NT2/D1 (cell line): ENCODE results near the gene RAB9A.
"Not testable (repeated sequence)": the region's sequence is repeated elsewhere in the genome, so short reads cannot be mapped to it uniquely, and the experiment has no call there.

Source experiments
- DNase-seq: peaks from one replicate; pipeline ENCODE4 v3.0.0-alpha.2; 2011; ENCODE audit warnings: low read depth, low spot score
- H3K27me3 ChIP-seq: 2 replicates; pipeline ENCODE4 v1.6.0; 2011; ENCODE audit warnings: mild to moderate bottlenecking; ENCODE audit not compliant: insufficient read length, insufficient read depth
- H3K36me3 ChIP-seq: 2 replicates; pipeline ENCODE4 v1.6.1; 2011; ENCODE audit warnings: mild to moderate bottlenecking, low read length, mixed read lengths; ENCODE audit not compliant: insufficient read depth, insufficient read length
- H3K4me1 ChIP-seq: 2 replicates; pipeline ENCODE4 v1.5.1; 2011; ENCODE audit not compliant: insufficient read depth, insufficient read length
- H3K4me3 ChIP-seq: 2 replicates; pipeline ENCODE4 v1.5.1; 2011; ENCODE audit warnings: low read depth; ENCODE audit not compliant: insufficient read length
- H3K9ac ChIP-seq: 2 replicates; pipeline ENCODE4 v1.6.0; 2011; ENCODE audit warnings: low read depth; ENCODE audit not compliant: insufficient read length
- H3K9me3 ChIP-seq: 2 replicates; pipeline ENCODE4 v1.5.1; 2011; ENCODE audit warnings: mild to moderate bottlenecking, low read length; ENCODE audit not compliant: insufficient read depth
- SUZ12 ChIP-seq: IDR thresholded peaks from 2 replicates; pipeline ENCODE4 v1.6.1; 2011; ENCODE audit not compliant: insufficient read length, insufficient read depth; ENCODE audit errors: extremely low read depth
- YY1 ChIP-seq: IDR thresholded peaks from 2 replicates; pipeline ENCODE4 v1.6.1; 2011; ENCODE audit not compliant: insufficient read length, insufficient read depth
- ZNF274 ChIP-seq: IDR thresholded peaks from 2 replicates; pipeline ENCODE4 v1.6.1; 2011; ENCODE audit warnings: mild to moderate bottlenecking, low read depth, low read length

Gene RAB9A

GRCh38 chrX:13688958-13689740 is at the start of gene RAB9A:
TSS of gene RAB9A (plus strand) at chrX:13689128. CDS start at chrX:13708747, 19,619 bp downstream.
- DNase-seq, result peak; percentile 61
- no peaks in the 10 kb centered on the region for H3K9me3 ChIP-seq
- H3K4me1 ChIP-seq, result peaks cover 2% of the 10 kb centered on the region
- H3K36me3 ChIP-seq, result peaks cover 11% of the 10 kb centered on the region
- TF ChIP-seq YY1 (peak; percentile 44), ZNF274 (no peak)
- H3K9ac ChIP-seq, result peak within 1 kb of the TSS; percentile 90
- peaks cover 18% of the 10 kb centered on the region for H3K27me3 ChIP-seq
- H3K4me3 ChIP-seq, result peak within 1 kb of the TSS; percentile 89

- not testable (repeated sequence) for H3K9me3 ChIP-seq, H3K36me3 ChIP-seq, DNase-seq, H3K4me1 ChIP-seq, H3K4me3 ChIP-seq, H3K27me3 ChIP-seq, H3K9ac ChIP-seq
Measured at GRCh38 chrX:13641684-13642083, 47.2 kb upstream of the RAB9A start.

GRCh38 chrX:13645464-13646153 is 43.3 kb upstream of the RAB9A start:
- Histone ChIP-seq H3K9me3 (no peaks in the 10 kb centered on the region), H3K27me3 (no peaks in the 10 kb centered on the region), H3K4me3 (no peak overlapping the region), H3K4me1 (no peaks in the 10 kb centered on the region), H3K9ac (no peak overlapping the region), H3K36me3 (no peaks in the 10 kb centered on the region)
- DNase-seq, result no peak
- TF ChIP-seq ZNF274 (no peak), SUZ12 (no peak), YY1 (no peak)

- H3K36me3 ChIP-seq, result no peaks in the 10 kb centered on the region
- H3K9me3 ChIP-seq, result no peaks in the 10 kb centered on the region
- H3K4me3 ChIP-seq, result no peak overlapping the region
- DNase-seq, result peak; percentile 54
- H3K4me1 ChIP-seq, result no peaks in the 10 kb centered on the region
- TF ChIP-seq ZNF274, result no peak
- TF ChIP-seq SUZ12, result no peak
- no peak for TF ChIP-seq YY1
- H3K27me3 ChIP-seq, result no peaks in the 10 kb centered on the region
- H3K9ac ChIP-seq, result no peak overlapping the region
Measured at GRCh38 chrX:13646154-13646549, 42.8 kb upstream of the RAB9A start.

- Histone ChIP-seq H3K9me3 (no peaks in the 10 kb centered on the region), H3K27me3 (no peaks in the 10 kb centered on the region), H3K9ac (no peak overlapping the region), H3K4me1 (no peaks in the 10 kb centered on the region), H3K4me3 (no peak overlapping the region), H3K36me3 (no peaks in the 10 kb centered on the region)
- DNase-seq, result no peak
- TF ChIP-seq ZNF274 (no peak), YY1 (no peak), SUZ12 (no peak)
Measured at GRCh38 chrX:13647709-13648212, 41.2 kb upstream of the RAB9A start.

GRCh38 chrX:13648336-13648735 is 40.6 kb upstream of the RAB9A start:
- not testable (repeated sequence) for H3K9me3 ChIP-seq, H3K27me3 ChIP-seq, H3K36me3 ChIP-seq, H3K4me1 ChIP-seq, H3K4me3 ChIP-seq, DNase-seq, H3K9ac ChIP-seq

GRCh38 chrX:13649838-13650237 is 39.1 kb upstream of the RAB9A start:
- DNase-seq, result no peak
- Histone ChIP-seq H3K4me1 (no peaks in the 10 kb centered on the region), H3K9me3 (no peaks in the 10 kb centered on the region), H3K36me3 (no peaks in the 10 kb centered on the region), H3K9ac (no peak overlapping the region), H3K4me3 (no peak overlapping the region), H3K27me3 (no peaks in the 10 kb centered on the region)
- TF ChIP-seq ZNF274, result no peak
- no peak for TF ChIP-seq YY1
- TF ChIP-seq SUZ12, result no peak
